GM18868 (cell line): Measurements from ENCODE around the gene BAD.
"Not testable (repeated sequence)": the region's sequence is repeated elsewhere in the genome, so short reads cannot be mapped to it uniquely, and the experiment has no call there.

ENCODE experiments used
- ATAC-seq: cut with Tn5 transposase; IDR thresholded peaks from one replicate; pipeline ENCODE4 v1.9.1; 2021; ENCODE audit warnings: mild to moderate bottlenecking, moderate library complexity; ENCODE audit not compliant: unreplicated experiment

Gene BAD

DNA sequence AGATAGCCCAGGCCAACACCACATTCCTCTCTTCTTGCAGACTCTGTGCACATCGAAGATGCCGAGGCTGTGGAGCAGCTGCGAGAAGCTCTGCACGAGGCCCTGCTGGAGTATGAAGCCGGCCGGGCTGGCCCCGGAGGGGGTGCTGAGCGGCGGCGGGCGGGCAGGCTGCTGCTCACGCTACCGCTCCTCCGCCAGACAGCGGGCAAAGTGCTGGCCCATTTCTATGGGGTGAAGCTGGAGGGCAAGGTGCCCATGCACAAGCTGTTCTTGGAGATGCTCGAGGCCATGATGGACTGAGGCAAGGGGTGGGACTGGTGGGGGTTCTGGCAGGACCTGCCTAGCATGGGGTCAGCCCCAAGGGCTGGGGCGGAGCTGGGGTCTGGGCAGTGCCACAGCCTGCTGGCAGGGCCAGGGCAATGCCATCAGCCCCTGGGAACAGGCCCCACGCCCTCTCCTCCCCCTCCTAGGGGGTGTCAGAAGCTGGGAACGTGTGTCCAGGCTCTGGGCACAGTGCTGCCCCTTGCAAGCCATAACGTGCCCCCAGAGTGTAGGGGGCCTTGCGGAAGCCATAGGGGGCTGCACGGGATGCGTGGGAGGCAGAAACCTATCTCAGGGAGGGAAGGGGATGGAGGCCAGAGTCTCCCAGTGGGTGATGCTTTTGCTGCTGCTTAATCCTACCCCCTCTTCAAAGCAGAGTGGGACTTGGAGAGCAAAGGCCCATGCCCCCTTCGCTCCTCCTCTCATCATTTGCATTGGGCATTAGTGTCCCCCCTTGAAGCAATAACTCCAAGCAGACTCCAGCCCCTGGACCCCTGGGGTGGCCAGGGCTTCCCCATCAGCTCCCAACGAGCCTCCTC, 31.4 kb upstream of the BAD start:
- ATAC-seq = not testable (repeated sequence)

DNA sequence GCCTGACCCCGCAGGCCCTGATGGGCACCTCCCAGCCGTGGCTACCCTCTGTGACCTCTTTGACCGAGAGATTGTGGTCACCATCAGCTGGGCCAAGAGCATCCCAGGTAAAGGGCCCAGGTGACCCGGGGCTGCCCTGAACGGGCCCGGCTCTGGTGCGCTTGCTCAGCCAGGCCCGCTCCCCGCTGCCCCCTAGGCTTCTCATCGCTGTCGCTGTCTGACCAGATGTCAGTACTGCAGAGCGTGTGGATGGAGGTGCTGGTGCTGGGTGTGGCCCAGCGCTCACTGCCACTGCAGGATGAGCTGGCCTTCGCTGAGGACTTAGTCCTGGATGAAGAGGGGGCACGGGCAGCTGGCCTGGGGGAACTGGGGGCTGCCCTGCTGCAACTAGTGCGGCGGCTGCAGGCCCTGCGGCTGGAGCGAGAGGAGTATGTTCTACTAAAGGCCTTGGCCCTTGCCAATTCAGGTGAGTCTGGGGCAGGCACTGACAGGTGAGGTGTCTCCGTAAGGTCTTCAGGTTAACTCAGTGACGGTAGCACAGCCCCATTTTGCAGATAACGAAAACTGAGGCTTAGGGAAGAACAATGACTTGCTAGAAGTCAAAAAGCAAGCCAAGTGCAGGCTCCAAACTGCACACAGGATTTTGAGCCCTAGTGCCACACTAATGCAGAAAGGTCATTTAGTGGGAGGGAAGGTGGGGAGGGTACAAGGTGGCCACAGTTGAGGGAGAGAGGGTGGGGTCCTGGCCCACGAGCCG, 30.5 kb upstream of the BAD start:
- ATAC-seq = no peak

DNA sequence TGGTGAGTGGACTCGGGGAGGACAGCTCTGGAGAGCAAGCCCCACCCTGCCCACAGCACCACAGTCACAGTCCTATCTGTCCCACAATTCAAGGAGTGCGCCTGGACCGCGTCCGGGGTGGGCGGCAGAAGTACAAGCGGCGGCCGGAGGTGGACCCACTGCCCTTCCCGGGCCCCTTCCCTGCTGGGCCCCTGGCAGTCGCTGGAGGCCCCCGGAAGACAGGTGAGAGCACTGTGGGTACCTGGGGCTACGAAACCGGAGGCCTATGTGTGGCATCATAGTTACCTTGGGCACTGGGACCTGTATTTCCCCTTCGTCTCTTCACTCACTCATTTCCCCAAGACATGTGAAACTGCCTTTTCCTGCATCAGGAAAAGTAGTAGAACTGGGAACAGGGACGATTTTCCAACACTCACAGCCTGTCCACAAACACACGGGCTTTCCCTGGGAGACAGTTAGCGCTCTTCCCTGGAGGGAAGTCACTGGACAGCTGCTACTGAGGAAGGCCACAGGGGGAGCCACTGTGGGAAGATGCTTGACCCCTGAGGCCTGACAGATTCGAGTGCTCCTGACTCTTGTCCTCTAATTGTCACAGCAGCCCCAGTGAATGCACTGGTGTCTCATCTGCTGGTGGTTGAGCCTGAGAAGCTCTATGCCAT, 29.8 kb upstream of the BAD start:
- no peak for ATAC-seq

DNA sequence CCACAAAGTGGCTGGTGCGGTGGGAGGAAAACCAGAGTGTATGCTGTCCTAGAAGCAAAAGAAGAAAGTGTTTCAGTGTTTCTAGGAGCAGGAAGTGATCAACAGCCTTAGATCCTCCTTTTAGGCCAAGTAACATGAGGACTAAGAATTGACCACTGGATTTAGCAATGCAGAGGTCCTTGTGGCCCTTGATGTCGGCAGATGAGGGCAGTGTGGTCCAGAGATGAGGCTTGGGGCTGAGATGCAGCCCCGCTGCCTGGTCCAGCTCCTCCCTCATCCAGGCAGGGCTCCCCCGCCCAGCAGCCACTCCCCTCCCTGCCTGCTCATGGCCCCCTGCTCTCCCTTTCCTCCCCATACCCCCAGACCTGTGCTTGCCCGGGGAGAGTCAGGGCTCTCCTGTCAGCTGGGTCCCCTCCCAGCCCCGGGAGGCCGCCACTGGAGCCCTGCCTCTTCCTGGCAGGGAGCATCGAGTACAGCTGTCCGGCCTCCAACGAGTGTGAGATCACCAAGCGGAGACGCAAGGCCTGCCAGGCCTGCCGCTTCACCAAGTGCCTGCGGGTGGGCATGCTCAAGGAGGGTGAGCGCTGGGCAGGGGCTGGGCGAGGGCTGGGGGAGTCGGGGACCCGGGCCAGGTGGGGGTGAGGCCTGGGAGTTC, 29.2 kb upstream of the BAD start:
- ATAC-seq = no peak

DNA sequence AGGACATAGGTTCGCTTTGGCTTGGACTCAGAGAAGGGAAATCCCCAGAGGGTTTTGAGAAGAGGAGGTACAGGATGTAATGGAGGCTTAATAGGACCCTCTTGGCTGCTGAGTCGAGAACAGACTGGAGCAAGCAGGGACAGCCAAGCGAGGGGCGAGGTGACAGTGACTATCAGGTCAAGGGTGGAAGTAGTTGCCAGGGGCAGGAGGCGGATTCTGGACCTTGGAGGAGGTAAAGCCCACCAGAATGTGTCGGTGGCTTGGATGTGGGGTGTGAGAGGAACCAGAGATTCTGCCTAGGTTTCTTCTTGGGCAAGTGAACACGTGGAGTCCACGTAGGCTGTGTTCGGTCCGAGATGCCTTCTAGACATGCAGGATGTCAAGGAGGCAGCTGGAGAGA, 28.5 kb upstream of the BAD start:
- ATAC-seq = no peak

DNA sequence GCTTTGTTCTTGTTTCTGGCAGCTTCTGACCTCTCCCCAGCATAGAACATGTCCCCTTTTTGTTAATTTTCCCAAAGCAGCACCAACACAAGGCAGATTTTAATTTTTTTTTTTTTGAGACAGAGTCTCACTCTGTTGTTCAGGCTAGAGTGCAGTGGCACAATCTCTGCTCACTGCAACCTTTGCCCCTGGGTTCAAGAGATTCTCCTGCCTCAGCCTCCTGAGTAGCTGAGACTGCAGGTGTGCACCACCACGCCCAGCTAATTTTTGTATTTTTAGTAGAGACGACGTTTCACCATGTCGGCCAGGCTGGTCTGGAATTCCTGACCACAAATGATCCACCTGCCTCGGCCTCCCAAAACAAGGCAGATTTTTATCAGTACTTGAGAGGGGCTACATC, 23.3 kb upstream of the BAD start:
- ATAC-seq = not testable (repeated sequence)

DNA sequence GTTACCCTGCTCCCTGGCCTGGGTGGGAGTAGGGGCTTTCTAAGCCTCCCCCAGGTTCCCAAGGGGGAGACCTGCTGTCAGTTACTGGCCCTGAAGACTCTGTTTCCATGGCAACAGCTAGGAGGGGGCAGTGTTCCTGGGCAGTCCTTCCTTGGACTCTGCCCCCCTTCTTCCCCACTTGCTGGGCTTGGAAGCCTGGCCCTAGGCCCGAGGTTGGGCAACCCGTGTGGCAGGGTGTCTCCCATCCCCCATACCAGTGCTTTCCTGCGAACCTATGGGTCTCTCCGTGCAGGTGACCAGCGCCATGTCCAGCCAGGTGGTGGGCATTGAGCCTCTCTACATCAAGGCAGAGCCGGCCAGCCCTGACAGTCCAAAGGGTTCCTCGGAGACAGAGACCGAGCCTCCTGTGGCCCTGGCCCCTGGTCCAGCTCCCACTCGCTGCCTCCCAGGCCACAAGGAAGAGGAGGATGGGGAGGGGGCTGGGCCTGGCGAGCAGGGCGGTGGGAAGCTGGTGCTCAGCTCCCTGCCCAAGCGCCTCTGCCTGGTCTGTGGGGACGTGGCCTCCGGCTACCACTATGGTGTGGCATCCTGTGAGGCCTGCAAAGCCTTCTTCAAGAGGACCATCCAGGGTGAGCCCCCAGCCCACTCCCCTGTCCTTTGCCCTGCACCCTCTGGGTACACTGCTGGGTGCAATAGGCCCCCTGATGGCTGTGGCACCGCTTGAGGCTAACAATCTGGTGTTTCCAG, 22.6 kb upstream of the BAD start:
- no peak for ATAC-seq

DNA sequence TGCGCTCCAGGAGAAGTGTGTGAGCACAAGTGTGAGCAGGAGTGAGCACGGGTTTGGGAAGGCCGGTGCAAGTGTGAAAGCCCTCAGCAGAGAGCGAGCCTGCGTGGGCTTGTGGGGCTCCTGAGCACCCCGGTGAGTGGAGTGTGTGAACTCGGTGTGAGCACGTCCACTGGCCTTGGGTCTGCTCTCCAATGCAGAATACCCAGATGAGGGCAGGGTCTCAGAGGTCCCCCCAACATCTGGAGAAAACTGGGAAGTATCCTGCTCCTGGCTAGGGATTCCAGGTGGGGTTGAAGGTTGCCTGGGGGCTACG, 22.1 kb upstream of the BAD start:
- no peak for ATAC-seq

DNA sequence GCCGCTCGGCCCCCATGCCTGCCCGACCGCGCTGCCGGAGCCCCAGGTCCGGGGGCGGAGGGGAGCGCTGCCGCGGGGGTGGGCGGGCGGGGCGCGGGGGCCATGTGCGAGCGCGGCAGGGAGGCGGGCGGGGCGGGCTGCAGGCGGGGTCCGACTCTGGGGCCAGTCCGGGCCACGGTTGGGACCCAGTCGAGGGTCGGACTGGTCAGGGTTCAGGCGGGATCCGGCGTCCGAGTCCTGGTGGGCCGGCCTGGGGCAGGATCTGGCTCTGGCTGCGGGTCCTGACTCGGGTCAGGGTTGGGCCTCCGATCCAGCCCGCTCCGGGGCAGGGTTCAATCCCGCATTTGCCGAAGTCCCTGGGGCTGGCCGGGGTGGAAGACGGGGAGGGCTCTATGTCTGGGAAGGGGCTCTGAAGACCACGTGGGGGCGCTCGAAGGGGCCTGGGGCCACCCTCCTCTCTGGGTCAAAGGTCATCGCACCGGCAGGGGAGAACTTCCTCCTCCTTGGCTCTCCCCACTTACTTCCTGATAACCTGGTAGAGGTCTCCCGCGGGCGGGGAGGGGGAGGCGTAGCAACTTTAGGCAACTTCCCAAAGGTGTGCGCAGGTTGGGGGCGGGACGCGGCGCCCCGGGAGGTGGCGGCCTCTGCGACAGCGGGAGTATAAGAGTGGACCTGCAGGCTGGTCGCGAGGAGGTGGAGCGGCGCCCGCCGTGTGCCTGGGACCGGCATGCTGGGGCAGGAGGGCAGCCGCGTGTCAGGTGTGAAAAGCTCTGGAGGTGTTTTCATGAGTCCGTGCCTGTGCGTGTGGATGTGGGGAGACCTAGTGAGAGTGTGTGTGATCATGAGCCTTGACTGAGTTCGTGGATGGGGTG, 21.5 kb upstream of the BAD start:
- ATAC-seq = peak; percentile 17

DNA sequence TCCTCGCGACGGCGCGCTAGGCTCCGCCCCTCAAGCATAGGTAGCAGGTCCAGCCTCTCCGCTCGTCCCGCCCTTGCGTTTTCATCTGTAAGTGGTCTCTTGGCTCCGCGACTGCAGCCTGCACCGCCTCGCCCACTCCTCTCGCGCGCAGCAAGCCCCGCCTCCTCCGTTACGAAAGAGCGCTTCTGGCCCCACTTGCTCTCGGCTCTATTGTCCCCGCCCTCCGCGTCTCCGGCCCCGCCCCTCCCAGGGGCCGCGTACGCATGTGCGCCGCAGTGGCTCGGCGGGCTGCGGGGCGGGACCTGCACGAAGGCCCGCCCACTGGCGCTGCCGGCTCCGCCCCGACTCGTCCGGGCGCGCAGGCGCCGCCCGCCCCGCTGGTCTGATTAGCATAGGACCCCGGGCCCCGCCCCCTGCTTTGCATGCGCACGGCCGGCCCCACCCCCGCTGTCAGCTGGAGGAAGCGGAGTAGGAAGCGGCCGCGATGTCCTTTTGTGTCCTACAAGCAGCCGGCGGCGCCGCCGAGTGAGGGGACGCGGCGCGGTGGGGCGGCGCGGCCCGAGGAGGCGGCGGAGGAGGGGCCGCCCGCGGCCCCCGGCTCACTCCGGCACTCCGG, 20.7 kb upstream of the BAD start, which contains the start of gene ESRRA:
ESRRA (plus strand) TSS at position 450 of the 616 bp plus-strand sequence. CDS start 1,656 bp downstream, outside the sequence.
- ATAC-seq = peak; percentile 71

DNA sequence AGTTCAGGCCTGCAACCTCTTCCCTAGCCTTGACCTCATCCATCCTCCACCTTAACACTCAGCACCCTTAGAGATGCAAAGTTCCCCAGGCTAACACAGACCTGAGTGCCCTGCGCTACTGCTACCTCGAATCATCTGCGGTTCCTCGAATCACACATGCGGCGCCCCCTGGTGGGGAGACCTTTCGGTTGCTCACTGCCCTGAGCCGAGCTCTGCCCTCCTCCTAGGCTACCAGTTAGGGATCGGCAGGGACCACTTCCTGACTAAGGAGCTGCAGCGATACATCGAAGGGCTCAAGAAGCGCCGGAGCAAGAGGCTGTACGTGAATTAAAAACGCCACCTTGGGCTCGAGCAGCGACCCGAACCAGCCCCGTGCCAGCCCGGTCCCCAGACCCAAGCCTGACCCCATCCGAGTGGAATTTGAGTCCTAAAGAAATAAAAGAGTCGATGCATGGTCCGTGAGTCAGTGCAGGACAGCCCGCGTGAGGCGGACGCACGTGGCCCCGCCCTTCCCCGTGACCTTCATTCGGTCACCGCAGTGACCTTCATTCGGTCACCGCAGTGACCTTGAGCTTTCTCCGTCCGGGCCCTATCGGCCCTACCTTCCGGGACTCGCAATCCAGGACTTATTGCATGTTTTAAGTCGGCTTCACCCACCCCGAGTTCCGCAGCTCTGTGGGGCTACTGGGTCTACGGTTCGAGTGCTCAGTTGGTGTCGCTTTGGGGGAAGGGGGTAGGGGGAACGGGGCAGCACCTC, 20.0 kb upstream of the BAD start:
- peak; percentile 27 for ATAC-seq

DNA sequence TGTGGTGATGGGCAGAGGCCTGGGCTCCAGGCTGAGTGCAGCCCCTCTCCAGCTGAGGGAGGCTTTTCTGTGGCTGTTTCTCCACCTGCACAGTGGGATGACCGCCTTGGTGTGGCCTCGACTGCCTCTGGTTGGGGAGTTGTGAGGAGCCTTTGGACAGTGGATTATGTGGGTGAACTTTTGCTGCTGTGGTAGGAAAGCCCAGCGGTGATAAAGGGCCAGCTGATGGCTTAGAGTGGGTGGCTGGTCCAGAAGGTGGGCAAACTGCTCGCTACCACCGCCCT, 19.5 kb upstream of the BAD start:
- no peak for ATAC-seq

DNA sequence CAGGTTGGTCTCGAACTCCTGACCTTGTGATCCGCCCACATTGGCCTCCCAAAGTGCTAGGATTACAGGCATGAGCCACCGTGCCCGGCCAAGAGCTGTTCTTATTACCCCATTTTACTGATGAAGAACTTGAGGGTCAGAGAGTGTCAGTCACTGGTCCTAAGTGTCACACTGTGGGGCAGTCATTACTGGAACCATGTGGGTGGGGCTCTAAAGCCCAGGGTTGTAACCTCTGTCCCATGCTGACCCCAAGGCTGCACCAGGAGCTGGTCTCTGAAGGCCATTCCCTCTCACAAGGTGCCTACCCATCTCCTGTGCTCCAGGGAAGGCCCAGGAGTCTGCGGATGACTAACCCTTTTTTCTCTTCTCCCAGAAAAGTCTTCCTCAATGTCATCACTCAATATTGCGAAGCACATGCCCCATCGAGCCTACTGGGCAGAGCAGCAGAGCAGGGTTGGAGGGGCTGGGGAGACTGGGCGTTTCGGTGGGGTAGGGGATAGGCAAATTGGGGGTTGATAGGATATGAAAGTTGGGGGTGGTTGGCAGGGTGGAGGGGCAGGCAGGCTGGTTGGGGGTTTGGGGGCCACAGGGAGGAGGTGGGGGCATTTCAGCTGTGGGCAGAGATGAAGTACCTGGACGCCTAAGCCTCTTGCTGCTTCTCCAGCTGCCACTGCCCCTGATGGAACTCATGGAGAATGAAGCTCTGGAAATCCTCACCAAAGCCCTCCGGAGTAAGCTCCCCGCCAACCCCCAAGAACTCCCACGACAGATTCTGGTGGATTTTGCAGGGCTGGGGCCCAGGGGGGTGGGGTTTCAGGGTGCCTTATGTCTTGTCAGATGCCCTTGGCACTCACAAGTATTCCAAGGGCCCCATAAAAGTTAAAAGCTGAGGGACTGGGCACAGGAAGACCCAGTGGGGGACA, 18.9 kb upstream of the BAD start:
- no peak for ATAC-seq

DNA sequence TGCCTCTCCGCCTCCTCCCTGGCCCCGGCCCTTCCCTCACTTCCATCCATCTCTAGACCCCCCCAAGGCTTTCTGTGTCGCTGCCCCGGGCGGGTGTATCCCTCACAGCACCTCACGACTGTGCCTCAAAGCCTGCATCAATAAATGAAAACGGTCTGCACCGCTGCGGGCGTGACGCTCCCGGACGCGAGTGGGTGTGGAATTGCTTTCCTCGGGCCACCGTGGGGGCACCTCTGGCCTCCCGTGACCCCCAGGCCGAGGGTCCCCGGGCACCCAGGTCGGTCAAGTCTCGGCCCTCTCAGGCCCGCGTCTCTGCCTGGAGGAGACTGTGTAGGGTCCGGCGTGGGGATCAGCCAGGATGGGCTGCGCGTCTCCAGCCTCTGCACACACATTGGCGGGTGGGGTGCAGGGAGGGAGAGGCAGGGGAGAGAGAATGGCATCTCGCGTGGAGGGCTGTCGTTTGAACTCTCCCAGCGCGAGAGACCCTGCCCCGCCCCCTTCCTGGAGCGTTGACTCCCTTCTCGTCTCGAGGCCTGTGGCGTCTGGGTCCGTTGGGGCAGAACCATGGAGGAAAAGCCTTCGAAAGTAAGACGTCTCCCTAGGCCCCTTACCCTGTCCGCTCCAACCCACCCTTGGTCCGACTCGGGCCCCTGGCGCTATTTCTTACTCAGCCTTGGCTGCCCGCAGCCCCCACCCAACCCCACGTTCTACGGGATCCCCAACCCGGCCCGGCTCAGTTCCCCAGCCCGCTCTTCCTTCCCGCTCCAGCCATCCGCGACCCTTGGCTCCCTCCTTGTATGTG, 15.6 kb upstream of the BAD start, which contains the start of gene CATSPERZ:
CATSPERZ (plus strand) TSS at position 512 of the 802 bp plus-strand sequence; CDS start at position 565, 53 bp downstream.
- no peak for ATAC-seq

DNA sequence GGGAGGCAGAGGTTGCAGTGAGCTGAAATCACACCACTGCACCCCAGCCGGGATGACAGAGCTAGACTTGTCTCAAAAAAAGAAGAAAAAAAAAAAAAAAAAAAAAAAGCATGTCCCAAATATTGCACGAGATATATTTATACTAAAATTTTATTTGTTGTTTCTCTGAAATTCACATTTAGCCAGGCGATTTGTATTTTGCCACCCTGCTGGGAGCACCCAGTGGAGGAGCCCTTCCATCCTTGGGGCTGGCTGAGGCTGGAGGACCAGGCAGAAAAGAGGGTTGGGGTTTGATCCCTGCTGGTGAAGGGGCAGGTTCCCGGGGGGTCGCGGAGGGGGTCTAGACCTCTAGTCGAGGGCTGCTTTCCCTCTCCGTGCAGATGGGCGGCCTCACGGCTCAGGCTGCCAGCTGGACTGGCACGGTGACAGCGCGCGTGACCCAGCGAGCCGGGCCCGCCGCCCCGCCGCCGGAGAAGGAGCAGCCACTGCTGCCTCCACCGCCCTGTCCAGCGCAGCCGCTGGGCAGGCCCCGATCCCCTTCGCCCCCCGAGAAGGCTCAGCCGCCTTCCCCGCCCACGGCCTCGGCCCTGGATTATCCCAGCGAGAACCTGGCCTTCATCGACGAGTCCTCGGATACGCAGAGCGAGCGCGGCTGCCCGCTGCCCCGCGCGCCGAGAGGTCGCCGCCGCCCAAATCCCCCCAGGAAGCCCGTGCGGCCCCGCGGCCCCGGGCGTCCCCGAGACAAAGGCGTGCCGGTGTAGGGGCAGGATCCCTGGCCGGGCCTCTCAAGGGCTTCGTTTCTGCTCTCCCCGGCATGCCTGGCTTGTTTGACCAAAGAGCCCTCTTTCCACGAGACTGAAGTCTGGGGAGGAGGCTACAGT, 14.7 kb upstream of the BAD start:
- ATAC-seq = no peak
